ENCODE data around the gene LRRC49.

DNA sequence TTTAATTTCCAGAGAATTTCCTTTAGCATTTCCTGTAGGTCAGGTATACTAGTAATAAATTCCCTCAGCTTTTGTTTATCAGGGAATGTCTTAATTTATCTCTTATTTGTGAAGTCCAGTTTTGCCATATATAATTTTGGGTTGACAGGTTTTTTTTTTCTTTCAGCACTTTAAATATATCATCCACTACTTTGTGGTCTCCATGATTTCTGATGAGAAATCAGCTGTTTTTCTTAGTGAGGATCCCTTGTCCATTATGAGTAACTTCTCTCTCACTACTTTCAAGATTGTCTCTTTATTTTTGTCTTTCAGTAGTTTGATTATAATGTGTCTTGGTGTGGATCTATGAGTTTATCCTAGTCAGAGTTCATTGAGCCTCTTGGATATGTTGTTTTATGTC lies 105.7 kb downstream of the LRRC49 start:
- no peak for TF ChIP-seq POLR2AphosphoS5 (IDR thresholded peaks at IDR 0.05; ENCODE audit: low read depth, low read length)
- TF ChIP-seq POLR2A (IDR thresholded peaks at IDR 0.05; ENCODE audit: low read depth, low read length): no peak
